HCT116 (cell line): ENCODE measurements around the gene EGFR. TPM values are rescaled to one million over a fixed set of nuclear protein-coding genes. Genes with fewer than 3 reads are reported as not detected.
A peak's percentile ranks its signal among the peaks of the same experiment; 100 is the strongest.

Source experiments
- ATAC-seq: fragments of 200-7000 bp; cut with Tn5 transposase; 2 replicates; pipeline ENCODE4 v1.9.1; 2020; ENCODE audit warnings: mild to moderate bottlenecking, moderate library complexity
- BruUV-seq: library from RNA; stranded (reverse); fragments of 400-500 nt; replicated peaks from 2 replicates; lab custom pipeline; 2021; lab: Mats Ljungman, UMichigan
- CTCF ChIA-PET: fragments of 300-600 bp; sonication (Branson Sonifier 250); formaldehyde crosslinking; loops from one replicate; lab custom pipeline; 2021; ENCODE audit warnings: antibody characterized with exemption; lab: Charles Lee
- POLR2A ChIA-PET: fragments of 300-600, 350-600 bp; sonication (Branson Sonifier 250); formaldehyde crosslinking; loops from one replicate; lab custom pipeline; 2021; ENCODE audit warnings: antibody characterized with exemption; lab: Charles Lee
- RAD21 ChIA-PET, 2 experiments: fragments of 300-600 bp; sonication (Branson Sonifier 250); formaldehyde crosslinking; loops; one replicate each; lab custom pipeline; 2023; ENCODE audit warnings: low total read pairs in 2 of 2; ENCODE audit not compliant: uncharacterized antibody in 2 of 2, unreplicated experiment in 2 of 2, low non-redundant PET in 1 of 2; lab: Charles Lee
- DNase-seq: peaks from one replicate; pipeline ENCODE4 v3.0.0-alpha.2; 2010; ENCODE audit warnings: low read depth, low spot score
- H2AFZ ChIP-seq: fragments of 200-600 bp; shearing (Covaris generic), sonication (generic); 2 replicates; pipeline ENCODE4 v1.6.1; 2017; ENCODE audit warnings: low read depth, mixed run types, mixed read lengths, antibody characterized with exemption, low read length; ENCODE audit not compliant: poor library complexity, severe bottlenecking
- H3K27ac ChIP-seq: 2 replicates; pipeline ENCODE4 v1.5.1; 2012; ENCODE audit warnings: low read depth, low read length
- H3K27me3 ChIP-seq: fragments of 200-600 bp; sonication (generic); 2 replicates; pipeline ENCODE4 v1.6.1; 2016; ENCODE audit warnings: mixed run types, low read length, mixed read lengths; ENCODE audit not compliant: insufficient read depth
- H3K36me3 ChIP-seq, 2 experiments: fragments of 200-500 bp in 1 of 2; fragments of 200-600 bp in 1 of 2; sonication (Bioruptor generic) in 1 of 2; sonication (generic) in 1 of 2; 2 replicates each; pipeline versions ENCODE4 v1.5.1 to v1.6.1; 2014 to 2016; ENCODE audit warnings: low read length in 2 of 2, inconsistent platforms in 1 of 2, mixed read lengths in 1 of 2, mixed run types in 1 of 2; ENCODE audit not compliant: insufficient read depth in 2 of 2, control insufficient read depth in 1 of 2
- H3K4me1 ChIP-seq, 2 experiments: fragments of 200-600 bp in 1 of 2; sonication (generic) in 1 of 2; 2 replicates each; pipeline versions ENCODE4 v1.5.1 to v1.6.1; 2012 to 2017; ENCODE audit warnings: low read length in 2 of 2, inconsistent platforms in 1 of 2, mild to moderate bottlenecking in 1 of 2, mixed read lengths in 1 of 2, mixed run types in 1 of 2, moderate library complexity in 1 of 2; ENCODE audit not compliant: insufficient read depth in 2 of 2, control insufficient read depth in 1 of 2
- H3K4me2 ChIP-seq: fragments of 200-600 bp; sonication (generic); 2 replicates; pipeline ENCODE4 v1.6.1; 2017; ENCODE audit warnings: mixed run types, low read length, mixed read lengths
- H3K4me3 ChIP-seq, 2 experiments: fragments of 200-600 bp in 1 of 2; sonication (generic) in 1 of 2; replicated peaks in 1 of 2; 2 replicates each; pipeline ENCODE4 v1.5.1; 2011 to 2016; ENCODE audit warnings: low read length in 2 of 2, control low read depth in 1 of 2, low read depth in 1 of 2, mild to moderate bottlenecking in 1 of 2, mixed read lengths in 1 of 2, mixed run types in 1 of 2
- H3K79me2 ChIP-seq: fragments of 200-600 bp; sonication (generic); 2 replicates; pipeline ENCODE4 v1.6.1; 2017; ENCODE audit warnings: mild to moderate bottlenecking, mixed run types, low read length, moderate library complexity, mixed read lengths; ENCODE audit not compliant: insufficient read depth
- H3K9ac ChIP-seq: fragments of 200-600 bp; sonication (generic); 2 replicates; pipeline ENCODE4 v1.6.1; 2016; ENCODE audit warnings: low read length, mixed read lengths
- H3K9me2 ChIP-seq: fragments of 200-600 bp; sonication (generic), shearing (Covaris generic); 2 replicates; pipeline ENCODE4 v1.6.1; 2017; ENCODE audit warnings: mixed run types, mild to moderate bottlenecking, moderate library complexity; ENCODE audit not compliant: insufficient read depth
- H3K9me3 ChIP-seq, 2 experiments: fragments of 200-500 bp in 1 of 2; fragments of 200-600 bp in 1 of 2; sonication (Bioruptor generic) in 1 of 2; sonication (generic) in 1 of 2; 2 replicates each; pipeline ENCODE4 v1.6.1; 2014 to 2017; ENCODE audit warnings: low read length in 2 of 2, mixed read lengths in 2 of 2, inconsistent platforms in 1 of 2, low read depth in 1 of 2, mild to moderate bottlenecking in 1 of 2, mixed run types in 1 of 2, moderate library complexity in 1 of 2; ENCODE audit not compliant: control insufficient read depth in 1 of 2, insufficient read depth in 1 of 2
- H4K20me1 ChIP-seq: fragments of 200-600 bp; sonication (generic), shearing (Covaris generic); 2 replicates; pipeline ENCODE4 v1.6.1; 2017; ENCODE audit warnings: mixed run types, mild to moderate bottlenecking, moderate library complexity; ENCODE audit not compliant: insufficient read depth
- CBX3 ChIP-seq: IDR thresholded peaks from 2 replicates; pipeline ENCODE4 v1.6.1; 2012; ENCODE audit warnings: low read depth
- CEBPB ChIP-seq: IDR thresholded peaks from 2 replicates; pipeline ENCODE4 v1.6.1; 2012; ENCODE audit warnings: low read depth
- EGR1 ChIP-seq: IDR thresholded peaks from 2 replicates; pipeline ENCODE4 v1.6.1; 2012; ENCODE audit warnings: low read depth
- ELF1 ChIP-seq: IDR thresholded peaks from 2 replicates; pipeline ENCODE4 v1.6.1; 2012; ENCODE audit warnings: low read depth, borderline replicate concordance
- EZH2 ChIP-seq: fragments of 200-600 bp; sonication (generic); IDR thresholded peaks from 2 replicates; pipeline ENCODE4 v1.6.1; 2017; ENCODE audit warnings: antibody characterized with exemption, mixed run types
- EZH2phosphoT487 ChIP-seq: fragments of 200-600 bp; IDR thresholded peaks from 2 replicates; pipeline ENCODE4 v1.6.1; 2018; ENCODE audit warnings: antibody characterized with exemption, borderline replicate concordance
- FOSL1 ChIP-seq: IDR thresholded peaks from 2 replicates; pipeline ENCODE4 v1.6.1; 2012; ENCODE audit warnings: low read depth
- JUND ChIP-seq: IDR thresholded peaks from 2 replicates; pipeline ENCODE4 v1.6.1; 2012
- POLR2A ChIP-seq: IDR thresholded peaks from 2 replicates; pipeline ENCODE4 v1.7.0; 2011; ENCODE audit warnings: borderline replicate concordance; ENCODE audit not compliant: insufficient read depth, insufficient read length; ENCODE audit errors: extremely low read depth
- POLR2AphosphoS5 ChIP-seq: IDR thresholded peaks from 2 replicates; pipeline ENCODE4 v1.6.1; 2011; ENCODE audit warnings: mild to moderate bottlenecking, low read depth, low read length, moderate library complexity
- RAD21 ChIP-seq: IDR thresholded peaks from 2 replicates; pipeline ENCODE4 v1.6.1; 2012; ENCODE audit warnings: low read depth, mild to moderate bottlenecking
- SIN3A ChIP-seq: IDR thresholded peaks from 2 replicates; pipeline ENCODE4 v1.6.1; 2012; ENCODE audit warnings: low read depth
- SP1 ChIP-seq: IDR thresholded peaks from 2 replicates; pipeline ENCODE4 v1.6.1; 2012; ENCODE audit warnings: low read depth
- TCF7L2 ChIP-seq: IDR thresholded peaks from 2 replicates; pipeline ENCODE4 v1.7.0; 2011; ENCODE audit warnings: borderline replicate concordance, inconsistent platforms; ENCODE audit not compliant: insufficient read depth, insufficient read length; ENCODE audit errors: extremely low read depth
- YY1 ChIP-seq: IDR thresholded peaks from 2 replicates; pipeline ENCODE4 v1.6.1; 2011; ENCODE audit warnings: low read length, low read depth, moderate library complexity, mild to moderate bottlenecking; ENCODE audit not compliant: insufficient replicate concordance; ENCODE audit errors: extremely low read depth
- intact Hi-C: fragments of 100-400 bp; cut with micrococcal nuclease; formaldehyde crosslinking; loops from 2 replicates; pipeline ENCODE4 v1.10.0; 2022
- total RNA-seq: library from RNA; stranded (reverse); gene quantifications from one replicate; pipeline ENCODE4 v1.2.1, GENCODE V29; 2021; ENCODE audit not compliant: unreplicated experiment
- TF ChIP-seq, protein P1 (sequence below): IDR thresholded peaks from 2 replicates; pipeline ENCODE4 v1.6.1; 2012; ENCODE audit warnings: low read depth
- TF ChIP-seq, protein P2 (sequence below): IDR thresholded peaks from 2 replicates; pipeline ENCODE4 v1.6.1; 2012
- TF ChIP-seq, protein P3 (sequence below): IDR thresholded peaks from 2 replicates; pipeline ENCODE4 v1.6.1; 2011; ENCODE audit warnings: mild to moderate bottlenecking, low read length, moderate library complexity; ENCODE audit not compliant: insufficient replicate concordance; ENCODE audit errors: extremely low read depth
- TF ChIP-seq, protein P4 (sequence below), 3 experiments: fragments of 200-600 bp in 1 of 3; sonication (generic) in 1 of 3; IDR thresholded peaks in 2 of 3; conservative IDR thresholded peaks in 1 of 3; 2 replicates each; pipeline ENCODE4 v1.5.1; 2012 to 2017; ENCODE audit warnings: low read depth in 2 of 3, low read length in 2 of 3, antibody characterized with exemption in 1 of 3, borderline replicate concordance in 1 of 3, control low read depth in 1 of 3, mild to moderate bottlenecking in 1 of 3, mixed read lengths in 1 of 3, mixed run types in 1 of 3, moderate library complexity in 1 of 3; ENCODE audit not compliant: insufficient read depth in 1 of 3
- TF ChIP-seq, protein P5 (sequence below): IDR thresholded peaks from 2 replicates; pipeline ENCODE4 v1.6.1; 2012

The EGFR gene
- total RNA-seq, 1 experiment from 2014 or later: 71.5 TPM

DNA sequence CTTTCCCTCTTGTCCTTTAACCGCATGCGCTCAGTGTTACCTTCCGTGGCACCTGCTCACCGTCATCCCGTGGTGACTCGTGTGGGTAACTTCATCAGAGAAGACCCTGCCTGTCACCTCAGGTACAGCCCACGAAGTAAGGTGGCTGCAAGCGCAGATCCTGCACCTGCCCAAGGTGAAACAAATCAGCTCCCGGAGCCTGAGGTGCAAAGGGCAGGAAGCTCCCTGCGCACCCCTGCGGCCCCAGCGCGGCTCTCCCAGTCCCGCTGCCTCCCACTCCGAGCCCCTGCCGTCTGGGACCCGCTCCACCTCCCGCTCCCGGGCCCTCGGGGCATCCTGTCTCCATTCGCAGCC lies 235.4 kb downstream of the EGFR start:
- Histone ChIP-seq H3K36me3 (no peaks in the 10 kb centered on the region), H3K9me2 (no peaks in the 10 kb centered on the region), H3K27ac (no peak overlapping the region; the same call in 1 of the 2 replicates), H2AFZ (no peak overlapping the region), H3K9me3 (no peaks in the 10 kb centered on the region), H3K4me1 (peaks cover 6 to 26% of the 10 kb centered on the region in 2 experiments; a peak in 3 of 4 replicates), H3K79me2 (no peaks in the 10 kb centered on the region), H4K20me1 (no peaks in the 10 kb centered on the region), H3K27me3 (no peaks in the 10 kb centered on the region), H3K4me2 (peak overlapping the region; percentile 96), H3K9ac (no peak overlapping the region), H3K4me3 (no peak overlapping the region)
- ChIA-PET RAD21 (interaction anchor here in 1 of 2 experiments (1.1 to 2.4 kb wide), 5 partner anchors 235 to 495 kb away, joined by 3 to 11 read pairs (median 5); partner anchors contain the start of genes EGFR and SEC61G), POLR2A (interaction anchor here (1.9 kb wide), 1 partner anchor 483 kb away, joined by 5 read pairs; no protein-coding TSS in a partner anchor), CTCF (interaction anchor here (1.1 to 3.9 kb wide), 15 partner anchors 9 to 495 kb away, joined by 3 to 88 read pairs (median 9); partner anchors contain the start of gene SEC61G)
- TF ChIP-seq RAD21 (no peak), ELF1 (no peak), EGR1 (no peak), SP1 (no peak), POLR2AphosphoS5 (no peak), TCF7L2 (no peak), FOSL1 (no peak), EZH2phosphoT487 (no peak), POLR2A (no peak), YY1 (no peak), SIN3A (no peak), CEBPB (no peak), EZH2 (no peak), JUND (no peak), CBX3 (no peak)
- TF ChIP-seq, protein P1, sequence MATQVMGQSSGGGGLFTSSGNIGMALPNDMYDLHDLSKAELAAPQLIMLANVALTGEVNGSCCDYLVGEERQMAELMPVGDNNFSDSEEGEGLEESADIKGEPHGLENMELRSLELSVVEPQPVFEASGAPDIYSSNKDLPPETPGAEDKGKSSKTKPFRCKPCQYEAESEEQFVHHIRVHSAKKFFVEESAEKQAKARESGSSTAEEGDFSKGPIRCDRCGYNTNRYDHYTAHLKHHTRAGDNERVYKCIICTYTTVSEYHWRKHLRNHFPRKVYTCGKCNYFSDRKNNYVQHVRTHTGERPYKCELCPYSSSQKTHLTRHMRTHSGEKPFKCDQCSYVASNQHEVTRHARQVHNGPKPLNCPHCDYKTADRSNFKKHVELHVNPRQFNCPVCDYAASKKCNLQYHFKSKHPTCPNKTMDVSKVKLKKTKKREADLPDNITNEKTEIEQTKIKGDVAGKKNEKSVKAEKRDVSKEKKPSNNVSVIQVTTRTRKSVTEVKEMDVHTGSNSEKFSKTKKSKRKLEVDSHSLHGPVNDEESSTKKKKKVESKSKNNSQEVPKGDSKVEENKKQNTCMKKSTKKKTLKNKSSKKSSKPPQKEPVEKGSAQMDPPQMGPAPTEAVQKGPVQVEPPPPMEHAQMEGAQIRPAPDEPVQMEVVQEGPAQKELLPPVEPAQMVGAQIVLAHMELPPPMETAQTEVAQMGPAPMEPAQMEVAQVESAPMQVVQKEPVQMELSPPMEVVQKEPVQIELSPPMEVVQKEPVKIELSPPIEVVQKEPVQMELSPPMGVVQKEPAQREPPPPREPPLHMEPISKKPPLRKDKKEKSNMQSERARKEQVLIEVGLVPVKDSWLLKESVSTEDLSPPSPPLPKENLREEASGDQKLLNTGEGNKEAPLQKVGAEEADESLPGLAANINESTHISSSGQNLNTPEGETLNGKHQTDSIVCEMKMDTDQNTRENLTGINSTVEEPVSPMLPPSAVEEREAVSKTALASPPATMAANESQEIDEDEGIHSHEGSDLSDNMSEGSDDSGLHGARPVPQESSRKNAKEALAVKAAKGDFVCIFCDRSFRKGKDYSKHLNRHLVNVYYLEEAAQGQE: no peak
- TF ChIP-seq, protein P2, sequence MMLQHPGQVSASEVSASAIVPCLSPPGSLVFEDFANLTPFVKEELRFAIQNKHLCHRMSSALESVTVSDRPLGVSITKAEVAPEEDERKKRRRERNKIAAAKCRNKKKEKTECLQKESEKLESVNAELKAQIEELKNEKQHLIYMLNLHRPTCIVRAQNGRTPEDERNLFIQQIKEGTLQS: no peak
- TF ChIP-seq, protein P3, sequence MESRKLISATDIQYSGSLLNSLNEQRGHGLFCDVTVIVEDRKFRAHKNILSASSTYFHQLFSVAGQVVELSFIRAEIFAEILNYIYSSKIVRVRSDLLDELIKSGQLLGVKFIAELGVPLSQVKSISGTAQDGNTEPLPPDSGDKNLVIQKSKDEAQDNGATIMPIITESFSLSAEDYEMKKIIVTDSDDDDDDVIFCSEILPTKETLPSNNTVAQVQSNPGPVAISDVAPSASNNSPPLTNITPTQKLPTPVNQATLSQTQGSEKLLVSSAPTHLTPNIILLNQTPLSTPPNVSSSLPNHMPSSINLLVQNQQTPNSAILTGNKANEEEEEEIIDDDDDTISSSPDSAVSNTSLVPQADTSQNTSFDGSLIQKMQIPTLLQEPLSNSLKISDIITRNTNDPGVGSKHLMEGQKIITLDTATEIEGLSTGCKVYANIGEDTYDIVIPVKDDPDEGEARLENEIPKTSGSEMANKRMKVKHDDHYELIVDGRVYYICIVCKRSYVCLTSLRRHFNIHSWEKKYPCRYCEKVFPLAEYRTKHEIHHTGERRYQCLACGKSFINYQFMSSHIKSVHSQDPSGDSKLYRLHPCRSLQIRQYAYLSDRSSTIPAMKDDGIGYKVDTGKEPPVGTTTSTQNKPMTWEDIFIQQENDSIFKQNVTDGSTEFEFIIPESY: no peak
- TF ChIP-seq, protein P4, sequence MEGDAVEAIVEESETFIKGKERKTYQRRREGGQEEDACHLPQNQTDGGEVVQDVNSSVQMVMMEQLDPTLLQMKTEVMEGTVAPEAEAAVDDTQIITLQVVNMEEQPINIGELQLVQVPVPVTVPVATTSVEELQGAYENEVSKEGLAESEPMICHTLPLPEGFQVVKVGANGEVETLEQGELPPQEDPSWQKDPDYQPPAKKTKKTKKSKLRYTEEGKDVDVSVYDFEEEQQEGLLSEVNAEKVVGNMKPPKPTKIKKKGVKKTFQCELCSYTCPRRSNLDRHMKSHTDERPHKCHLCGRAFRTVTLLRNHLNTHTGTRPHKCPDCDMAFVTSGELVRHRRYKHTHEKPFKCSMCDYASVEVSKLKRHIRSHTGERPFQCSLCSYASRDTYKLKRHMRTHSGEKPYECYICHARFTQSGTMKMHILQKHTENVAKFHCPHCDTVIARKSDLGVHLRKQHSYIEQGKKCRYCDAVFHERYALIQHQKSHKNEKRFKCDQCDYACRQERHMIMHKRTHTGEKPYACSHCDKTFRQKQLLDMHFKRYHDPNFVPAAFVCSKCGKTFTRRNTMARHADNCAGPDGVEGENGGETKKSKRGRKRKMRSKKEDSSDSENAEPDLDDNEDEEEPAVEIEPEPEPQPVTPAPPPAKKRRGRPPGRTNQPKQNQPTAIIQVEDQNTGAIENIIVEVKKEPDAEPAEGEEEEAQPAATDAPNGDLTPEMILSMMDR (IDR thresholded peaks at IDR 0.05 in 2 of 3, conservative IDR thresholded peaks at IDR 0.05 in 1 of 3; ENCODE audit: borderline replicate concordance in 1 of 3, insufficient read depth in 1 of 3, low read depth in 2 of 3, low read length in 2 of 3): no peak
- TF ChIP-seq, protein P5, sequence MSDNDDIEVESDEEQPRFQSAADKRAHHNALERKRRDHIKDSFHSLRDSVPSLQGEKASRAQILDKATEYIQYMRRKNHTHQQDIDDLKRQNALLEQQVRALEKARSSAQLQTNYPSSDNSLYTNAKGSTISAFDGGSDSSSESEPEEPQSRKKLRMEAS: no peak
- BruUV-seq: no TSS peak
- intact Hi-C loops: loop anchor here (10.0 kb wide), 1 partner anchor 239 kb away; the partner anchor contains the start of gene EGFR
- ATAC-seq (no peak), DNase-seq (no peak)
